HepG2 (cell line): Measurements from ENCODE around the gene EMC8. TPM values are rescaled to one million over a fixed set of nuclear protein-coding genes. Genes with fewer than 3 reads are reported as not detected.

Experiments
- ATAC-seq: fragments of 200-7000 bp; cut with Tn5 transposase; 3 replicates; pipeline ENCODE4 v1.9.1; 2020; ENCODE audit warnings: mild to moderate bottlenecking, moderate library complexity
- BruUV-seq: library from RNA; stranded (reverse); fragments of 400-500 nt; replicated peaks from 2 replicates; lab custom pipeline; 2021; lab: Mats Ljungman, UMichigan
- CTCF ChIA-PET: fragments of 300-600 bp; formaldehyde crosslinking; extraction: SDS; loops from one replicate; lab custom pipeline; 2021; ENCODE audit warnings: low total read pairs, inconsistent platforms, low intra/inter-chr PET ratio; lab: Yijun Ruan, JAX
- POLR2A ChIA-PET: fragments of 350-600 bp; sonication (Branson Sonifier 250); formaldehyde crosslinking; loops from one replicate; lab custom pipeline; 2020; ENCODE audit warnings: antibody characterized with exemption, inconsistent platforms; lab: Yijun Ruan, JAX
- DNase-seq: peaks from one replicate; pipeline ENCODE4 v3.0.0-alpha.2; 2015; ENCODE audit warnings: low spot score
- FAIRE-seq: peaks from 3 replicates; lab custom pipeline; 2011; peaks lifted over from hg19 to GRCh38; lab: Jason Lieb, UNC
- H2AFZ ChIP-seq: one replicate; pipeline ENCODE4 v1.6.1; 2011; ENCODE audit warnings: low read length, inconsistent platforms
- H3K27ac ChIP-seq: fragments of 300-600 bp; 3 replicates; pipeline ENCODE4 v1.8.0; 2011; ENCODE audit warnings: mixed run types, mild to moderate bottlenecking, mixed read lengths, low read length, inconsistent platforms; ENCODE audit not compliant: insufficient read depth; ENCODE audit errors: extremely low read length
- H3K27me3 ChIP-seq, 2 experiments: fragments of 200-600 bp in 1 of 2; 2 replicates in 1 of 2; 3 replicates in 1 of 2; pipeline versions ENCODE4 v1.6.0 to v1.8.0; 2011; ENCODE audit warnings: low read length in 2 of 2, mild to moderate bottlenecking in 2 of 2, moderate library complexity in 2 of 2, inconsistent platforms in 1 of 2; ENCODE audit not compliant: insufficient read depth in 2 of 2, control insufficient read depth in 1 of 2
- H3K36me3 ChIP-seq, 2 experiments: fragments of 200-600 bp in 1 of 2; replicated peaks in 1 of 2; 2 replicates in 1 of 2; 3 replicates in 1 of 2; pipeline versions ENCODE4 v1.5.1 to v1.8.0; 2011; ENCODE audit warnings: low read length in 2 of 2, inconsistent platforms in 1 of 2; ENCODE audit not compliant: insufficient read depth in 2 of 2, control insufficient read depth in 1 of 2
- H3K4me1 ChIP-seq: 2 replicates; pipeline ENCODE4 v1.5.1; 2012; ENCODE audit warnings: low read length, inconsistent platforms; ENCODE audit not compliant: insufficient read depth
- H3K4me2 ChIP-seq: 2 replicates; pipeline ENCODE4 v1.6.0; 2011; ENCODE audit warnings: low read depth, low read length, inconsistent platforms
- H3K4me3 ChIP-seq, 3 experiments: fragments of 200-600 bp in 1 of 3; sonication (generic), shearing (Covaris generic) in 1 of 3; replicated peaks in 1 of 3; 2 replicates each; pipeline ENCODE4 v1.5.1; 2011 to 2016; ENCODE audit warnings: low read length in 3 of 3, inconsistent platforms in 2 of 3, low read depth in 2 of 3, mild to moderate bottlenecking in 2 of 3, control low read depth in 1 of 3, mixed read lengths in 1 of 3; ENCODE audit not compliant: insufficient read depth in 1 of 3
- H3K79me2 ChIP-seq: one replicate; pipeline ENCODE4 v1.6.1; 2011; ENCODE audit warnings: low read length, inconsistent platforms; ENCODE audit not compliant: insufficient read depth
- H3K9ac ChIP-seq: 2 replicates; pipeline ENCODE4 v1.6.0; 2011; ENCODE audit warnings: mild to moderate bottlenecking, low read depth, low read length, inconsistent platforms; ENCODE audit not compliant: insufficient read depth
- H3K9me3 ChIP-seq: 2 replicates; pipeline ENCODE4 v1.5.1; 2012; ENCODE audit warnings: mild to moderate bottlenecking, low read length
- H4K20me1 ChIP-seq: 2 replicates; pipeline ENCODE4 v1.6.0; 2011; ENCODE audit warnings: inconsistent platforms, mild to moderate bottlenecking, low read length, moderate library complexity; ENCODE audit not compliant: insufficient read depth
- ATF4 ChIP-seq, 2 experiments: fragments of 450-650 bp in 1 of 2; sonication (generic) in 1 of 2; formaldehyde crosslinking; IDR thresholded peaks; 2 replicates each; pipeline versions ENCODE4 v1.5.0 to v1.8.0; 2020 to 2022; ENCODE audit warnings: mild to moderate bottlenecking in 1 of 2, missing genetic modification reagents in 1 of 2
- ATF7-NPFF ChIP-seq: sonication (generic); formaldehyde crosslinking; IDR thresholded peaks from 2 replicates; pipeline ENCODE4 v1.8.1; 2023; ENCODE audit warnings: mild to moderate bottlenecking, low read depth, missing genetic modification reagents, moderate library complexity
- BHLHE40 ChIP-seq: IDR thresholded peaks from 2 replicates; pipeline ENCODE4 v1.6.1; 2011; ENCODE audit warnings: low read length, improper control_type of control experiment
- FOXM1 ChIP-seq: sonication (generic); formaldehyde crosslinking; IDR thresholded peaks from 2 replicates; pipeline ENCODE4 v1.5.0; 2020; ENCODE audit warnings: missing genetic modification reagents
- HINFP ChIP-seq: sonication (generic); formaldehyde crosslinking; IDR thresholded peaks from 2 replicates; pipeline ENCODE4 v1.4.0; 2020; ENCODE audit warnings: low read depth, mild to moderate bottlenecking, missing genetic modification reagents
- HOXD1 ChIP-seq: sonication (generic); formaldehyde crosslinking; IDR thresholded peaks from 2 replicates; pipeline ENCODE4 v1.5.0; 2020; ENCODE audit warnings: missing genetic modification reagents
- PATZ1 ChIP-seq: sonication (generic); formaldehyde crosslinking; IDR thresholded peaks from 2 replicates; pipeline ENCODE4 v1.4.0; 2020; ENCODE audit warnings: missing genetic modification reagents
- STAT6 ChIP-seq: sonication (generic); formaldehyde crosslinking; IDR thresholded peaks from 2 replicates; pipeline ENCODE4 v1.4.0; 2020; ENCODE audit warnings: missing genetic modification reagents, mild to moderate bottlenecking, borderline replicate concordance
- WGBS: methylation state at CpG from one replicate; pipeline ENCODE4 v1.1.6; 2017; ENCODE audit warnings: low lambda C conversion rate; 5-methylcytosine and 5-hydroxymethylcytosine counted together
- in situ Hi-C: cut with HindIII; loops from 2 replicates; pipeline ENCODE4 v1.10.0; 2017; ENCODE audit warnings: low pct_unique_long_range_greater_than_20kb; ENCODE audit not compliant: extremely low pct_ligation_motif_present
- intact Hi-C: fragments of 100-400 bp; cut with micrococcal nuclease; formaldehyde crosslinking; loops from one replicate; pipeline ENCODE4 v1.10.0; 2022; ENCODE audit not compliant: unreplicated experiment
- polyA plus RNA-seq, 8 experiments: library from polyadenylated mRNA; depleted of rRNA in 3 of 8; stranded (reverse) in 7 of 8; unstranded in 1 of 8; fragments of >200 nt; fragmentation: Illumina TruSeq in 4 of 8; extraction: Trizol in 4 of 8; gene quantifications; 2 replicates each; pipeline versions ENCODE4 v1.2.1 to v1.2.3, GENCODE V29; 2011 to 2016; ENCODE audit warnings: low read depth in 4 of 8, missing spikeins in 1 of 8, mixed read lengths in 1 of 8; ENCODE audit not compliant: insufficient read depth in 1 of 8
- total RNA-seq, 5 experiments: library from RNA; depleted of rRNA; stranded (reverse); fragments of >200 nt; fragmentation: Illumina TruSeq; extraction: Trizol; gene quantifications; 2 replicates each; pipeline ENCODE4 v1.2.3, GENCODE V29; 2016; ENCODE audit warnings: low read depth in 1 of 5
- TF ChIP-seq, protein P1 (sequence below): IDR thresholded peaks from 2 replicates; pipeline ENCODE4 v1.6.1; 2016; ENCODE audit warnings: low read depth, missing genetic modification reagents, missing compliant biosample characterization
- TF ChIP-seq, protein P2 (sequence below): sonication (generic); formaldehyde crosslinking; IDR thresholded peaks from 2 replicates; pipeline ENCODE4 v1.4.0; 2020; ENCODE audit warnings: mild to moderate bottlenecking, low read depth, missing genetic modification reagents

Gene EMC8
- total and polyA plus RNA-seq, 2 of the 13 experiments (the other 11 are each of a cell fraction or from before 2014, with no cell fraction given): 55.0 to 76.0 TPM

DNA sequence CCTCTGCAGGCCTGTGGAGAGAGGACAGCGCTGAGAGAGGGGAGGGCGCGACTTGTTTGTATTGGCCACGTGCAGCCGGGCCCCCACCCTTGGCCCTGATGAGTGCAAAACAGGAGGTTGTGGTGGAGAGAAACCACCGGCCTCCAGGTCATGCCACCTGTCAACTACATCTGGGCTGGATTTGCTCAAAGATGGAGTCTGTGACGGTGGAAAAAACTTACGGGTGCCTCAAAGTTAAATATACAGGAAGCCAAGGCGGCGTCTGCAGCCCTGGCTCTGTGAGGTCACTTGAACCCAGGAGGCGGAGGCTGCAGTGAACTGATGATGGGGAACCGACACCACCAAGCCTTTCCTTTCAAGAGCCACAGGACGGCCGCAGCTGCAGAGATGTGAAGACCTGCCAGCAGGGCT is 64.1 kb downstream of the EMC8 start:
- H3K4me1 ChIP-seq: peaks cover 45% of the 10 kb centered on the region
- BruUV-seq: no TSS peak
- H3K27me3 ChIP-seq: peaks cover 8 to 19% of the 10 kb centered on the region in 2 experiments; a peak in 4 of 5 replicates
- ATAC-seq (peak; percentile 22), FAIRE-seq (no peak), DNase-seq (no peak)
- ChIA-PET CTCF (no interaction called here), POLR2A (no interaction called here)
- H3K9ac ChIP-seq: no peak overlapping the region
- no peaks in the 10 kb centered on the region for H3K36me3 ChIP-seq
- H3K4me3 ChIP-seq: no peak overlapping the region
- intact Hi-C loops (no loop called here), in situ Hi-C loops (no loop called here)
- H3K79me2 ChIP-seq: no peaks in the 10 kb centered on the region
- H4K20me1 ChIP-seq: no peaks in the 10 kb centered on the region
- peak overlapping the region; percentile 4; the same call in 1 of the 2 replicates for H3K4me2 ChIP-seq
- H3K9me3 ChIP-seq: no peaks in the 10 kb centered on the region
- H2AFZ ChIP-seq: no peak overlapping the region
- H3K27ac ChIP-seq: no peak overlapping the region
- 34% methylated on average over 14 of the region's 14 CpGs for WGBS
- TF ChIP-seq STAT6: no peak
- no peak for TF ChIP-seq HINFP (CRISPR knock-in tag)
- TF ChIP-seq PATZ1 (CRISPR knock-in tag): peak; percentile 77
- no peak for TF ChIP-seq ATF4 (CRISPR knock-in tag; IDR thresholded peaks at IDR 0.05)
- no peak for TF ChIP-seq ATF7-NPFF
- TF ChIP-seq, protein P1, sequence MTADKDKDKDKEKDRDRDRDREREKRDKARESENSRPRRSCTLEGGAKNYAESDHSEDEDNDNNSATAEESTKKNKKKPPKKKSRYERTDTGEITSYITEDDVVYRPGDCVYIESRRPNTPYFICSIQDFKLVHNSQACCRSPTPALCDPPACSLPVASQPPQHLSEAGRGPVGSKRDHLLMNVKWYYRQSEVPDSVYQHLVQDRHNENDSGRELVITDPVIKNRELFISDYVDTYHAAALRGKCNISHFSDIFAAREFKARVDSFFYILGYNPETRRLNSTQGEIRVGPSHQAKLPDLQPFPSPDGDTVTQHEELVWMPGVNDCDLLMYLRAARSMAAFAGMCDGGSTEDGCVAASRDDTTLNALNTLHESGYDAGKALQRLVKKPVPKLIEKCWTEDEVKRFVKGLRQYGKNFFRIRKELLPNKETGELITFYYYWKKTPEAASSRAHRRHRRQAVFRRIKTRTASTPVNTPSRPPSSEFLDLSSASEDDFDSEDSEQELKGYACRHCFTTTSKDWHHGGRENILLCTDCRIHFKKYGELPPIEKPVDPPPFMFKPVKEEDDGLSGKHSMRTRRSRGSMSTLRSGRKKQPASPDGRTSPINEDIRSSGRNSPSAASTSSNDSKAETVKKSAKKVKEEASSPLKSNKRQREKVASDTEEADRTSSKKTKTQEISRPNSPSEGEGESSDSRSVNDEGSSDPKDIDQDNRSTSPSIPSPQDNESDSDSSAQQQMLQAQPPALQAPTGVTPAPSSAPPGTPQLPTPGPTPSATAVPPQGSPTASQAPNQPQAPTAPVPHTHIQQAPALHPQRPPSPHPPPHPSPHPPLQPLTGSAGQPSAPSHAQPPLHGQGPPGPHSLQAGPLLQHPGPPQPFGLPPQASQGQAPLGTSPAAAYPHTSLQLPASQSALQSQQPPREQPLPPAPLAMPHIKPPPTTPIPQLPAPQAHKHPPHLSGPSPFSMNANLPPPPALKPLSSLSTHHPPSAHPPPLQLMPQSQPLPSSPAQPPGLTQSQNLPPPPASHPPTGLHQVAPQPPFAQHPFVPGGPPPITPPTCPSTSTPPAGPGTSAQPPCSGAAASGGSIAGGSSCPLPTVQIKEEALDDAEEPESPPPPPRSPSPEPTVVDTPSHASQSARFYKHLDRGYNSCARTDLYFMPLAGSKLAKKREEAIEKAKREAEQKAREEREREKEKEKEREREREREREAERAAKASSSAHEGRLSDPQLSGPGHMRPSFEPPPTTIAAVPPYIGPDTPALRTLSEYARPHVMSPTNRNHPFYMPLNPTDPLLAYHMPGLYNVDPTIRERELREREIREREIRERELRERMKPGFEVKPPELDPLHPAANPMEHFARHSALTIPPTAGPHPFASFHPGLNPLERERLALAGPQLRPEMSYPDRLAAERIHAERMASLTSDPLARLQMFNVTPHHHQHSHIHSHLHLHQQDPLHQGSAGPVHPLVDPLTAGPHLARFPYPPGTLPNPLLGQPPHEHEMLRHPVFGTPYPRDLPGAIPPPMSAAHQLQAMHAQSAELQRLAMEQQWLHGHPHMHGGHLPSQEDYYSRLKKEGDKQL (CRISPR knock-in tag): no peak
- TF ChIP-seq FOXM1 (CRISPR knock-in tag): no peak
- TF ChIP-seq, protein P2, sequence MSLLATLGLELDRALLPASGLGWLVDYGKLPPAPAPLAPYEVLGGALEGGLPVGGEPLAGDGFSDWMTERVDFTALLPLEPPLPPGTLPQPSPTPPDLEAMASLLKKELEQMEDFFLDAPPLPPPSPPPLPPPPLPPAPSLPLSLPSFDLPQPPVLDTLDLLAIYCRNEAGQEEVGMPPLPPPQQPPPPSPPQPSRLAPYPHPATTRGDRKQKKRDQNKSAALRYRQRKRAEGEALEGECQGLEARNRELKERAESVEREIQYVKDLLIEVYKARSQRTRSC (CRISPR knock-in tag): no peak
- no peak for TF ChIP-seq HOXD1
- 0 out of 2 replicates have a peak, but pooled peaks have one; percentile 29 for TF ChIP-seq BHLHE40
